Esophagus muscularis mucosa (tissue), 4 donors: ENCODE data around the gene RCBTB1. TPM values are rescaled to one million over a fixed set of nuclear protein-coding genes. Genes with fewer than 3 reads are reported as not detected.

ENCODE experiments used
- DNase-seq: peaks from one replicate; pipeline ENCODE4 v3.0.0-alpha.2; 2017; ENCODE audit errors: extremely low spot score
- H3K27ac ChIP-seq, 4 donors: fragments of 200-600 bp; sonication (generic); replicated peaks in 1 of 4; 1 replicate in 3 of 4; 2 replicates in 1 of 4; pipeline ENCODE4 v1.5.1; 2016 to 2019; ENCODE audit warnings: mild to moderate bottlenecking in 1 of 4
- H3K27me3 ChIP-seq, 4 donors: fragments of 200-600 bp; sonication (generic); one replicate each; pipeline versions ENCODE4 v1.5.1 to v1.6.0; 2016 to 2019
- H3K36me3 ChIP-seq, 4 donors: fragments of 200-600 bp; sonication (generic); one replicate each; pipeline ENCODE4 v1.5.1; 2016 to 2019
- H3K4me1 ChIP-seq, 4 donors: fragments of 200-600 bp; sonication (generic); one replicate each; pipeline ENCODE4 v1.5.1; 2016 to 2019
- H3K4me3 ChIP-seq, 4 donors: fragments of 200-600 bp; sonication (generic); 1 replicate in 2 of 4; 2 replicates in 2 of 4; pipeline ENCODE4 v1.5.1; 2016 to 2019; ENCODE audit warnings: mild to moderate bottlenecking in 4 of 4, moderate library complexity in 1 of 4
- H3K9me3 ChIP-seq, 4 donors: fragments of 200-600 bp; sonication (generic); 1 replicate in 3 of 4; 2 replicates in 1 of 4; pipeline ENCODE4 v1.5.1; 2016 to 2019
- EP300 ChIP-seq: sonication (generic); formaldehyde crosslinking; IDR thresholded peaks from one replicate; pipeline ENCODE4 v1.6.1; 2017; ENCODE audit warnings: antibody characterized with exemption
- POLR2A ChIP-seq: fragments of 450-650 bp; IDR thresholded peaks from one replicate; pipeline ENCODE4 v1.6.1; 2017; ENCODE audit warnings: antibody characterized with exemption, moderate library complexity, mild to moderate bottlenecking, low read depth
- POLR2AphosphoS5 ChIP-seq, 2 donors: sonication (generic); formaldehyde crosslinking; IDR thresholded peaks; one replicate each; pipeline ENCODE4 v1.6.1; 2017; ENCODE audit warnings: antibody characterized with exemption in 2 of 2
- WGBS: methylation state at CpG from one replicate; pipeline ENCODE4 v1.1.5; 2018; 5-methylcytosine and 5-hydroxymethylcytosine counted together
- intact Hi-C: fragments of 100-400 bp; cut with DNase I; formaldehyde crosslinking; loops from one replicate; pipeline ENCODE4 v1.15.1; 2023
- total RNA-seq, 4 donors: library from RNA; depleted of rRNA; stranded (reverse); fragments of >200 nt; gene quantifications; one replicate each; pipeline versions ENCODE4 v1.1.0 to v1.2.1, GENCODE V29; 2016
- TF ChIP-seq, protein P1 (sequence below), 3 experiments: fragments of 200-600 bp in 2 of 3; fragments of 450-650 bp in 1 of 3; sonication (generic) in 2 of 3; IDR thresholded peaks; one replicate each; pipeline ENCODE4 v1.5.1; 2017 to 2019; ENCODE audit warnings: antibody characterized with exemption in 3 of 3, mild to moderate bottlenecking in 2 of 3, moderate library complexity in 1 of 3

Gene RCBTB1
- total RNA-seq, 4 donors from 2014 or later, result 11.1 to 14.7 (median 12.3) TPM

DNA sequence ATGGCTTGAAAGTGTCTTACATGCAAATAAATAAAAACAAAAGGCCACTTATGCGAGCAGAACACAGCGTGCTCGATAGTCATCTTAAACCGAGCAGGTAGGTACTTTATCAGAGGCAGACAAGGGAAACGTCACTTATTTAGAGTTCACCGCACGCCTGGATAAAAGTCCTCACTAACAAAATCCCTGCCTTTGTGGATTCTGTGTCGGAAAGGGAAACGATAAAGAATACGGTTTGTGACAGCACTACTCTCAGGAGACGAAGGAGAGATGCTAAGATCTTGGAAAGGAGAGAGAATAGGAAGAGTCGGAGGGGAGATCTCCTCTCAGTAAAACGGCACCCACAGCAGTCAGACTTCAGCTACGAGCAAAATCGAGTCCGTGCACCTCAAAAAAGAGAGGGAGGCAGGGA is 581 bp downstream of the RCBTB1 start:
- Histone ChIP-seq H3K27me3 (no peaks in the 10 kb centered on the region), H3K36me3 (peaks cover 0 to 30% (median 8%) of the 10 kb centered on the region in 4 donors), H3K4me1 (peaks cover 14 to 27% (median 25%) of the 10 kb centered on the region in 4 donors), H3K27ac (peak overlapping the region; percentile 85 to 88 (median 88)), H3K9me3 (no peaks in the 10 kb centered on the region), H3K4me3 (peak overlapping the region; percentile 80 to 99 (median 92))
- no peak for DNase-seq
- no peak for TF ChIP-seq EP300
- TF ChIP-seq POLR2AphosphoS5 (IDR thresholded peaks at IDR 0.05), result no peak
- no peak for TF ChIP-seq POLR2A
- TF ChIP-seq, protein P1, sequence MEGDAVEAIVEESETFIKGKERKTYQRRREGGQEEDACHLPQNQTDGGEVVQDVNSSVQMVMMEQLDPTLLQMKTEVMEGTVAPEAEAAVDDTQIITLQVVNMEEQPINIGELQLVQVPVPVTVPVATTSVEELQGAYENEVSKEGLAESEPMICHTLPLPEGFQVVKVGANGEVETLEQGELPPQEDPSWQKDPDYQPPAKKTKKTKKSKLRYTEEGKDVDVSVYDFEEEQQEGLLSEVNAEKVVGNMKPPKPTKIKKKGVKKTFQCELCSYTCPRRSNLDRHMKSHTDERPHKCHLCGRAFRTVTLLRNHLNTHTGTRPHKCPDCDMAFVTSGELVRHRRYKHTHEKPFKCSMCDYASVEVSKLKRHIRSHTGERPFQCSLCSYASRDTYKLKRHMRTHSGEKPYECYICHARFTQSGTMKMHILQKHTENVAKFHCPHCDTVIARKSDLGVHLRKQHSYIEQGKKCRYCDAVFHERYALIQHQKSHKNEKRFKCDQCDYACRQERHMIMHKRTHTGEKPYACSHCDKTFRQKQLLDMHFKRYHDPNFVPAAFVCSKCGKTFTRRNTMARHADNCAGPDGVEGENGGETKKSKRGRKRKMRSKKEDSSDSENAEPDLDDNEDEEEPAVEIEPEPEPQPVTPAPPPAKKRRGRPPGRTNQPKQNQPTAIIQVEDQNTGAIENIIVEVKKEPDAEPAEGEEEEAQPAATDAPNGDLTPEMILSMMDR (IDR thresholded peaks at IDR 0.05), result no peak
- intact Hi-C loops, result no loop called here
- WGBS, result under 1% methylated on average over 16 of the region's 16 CpGs

DNA sequence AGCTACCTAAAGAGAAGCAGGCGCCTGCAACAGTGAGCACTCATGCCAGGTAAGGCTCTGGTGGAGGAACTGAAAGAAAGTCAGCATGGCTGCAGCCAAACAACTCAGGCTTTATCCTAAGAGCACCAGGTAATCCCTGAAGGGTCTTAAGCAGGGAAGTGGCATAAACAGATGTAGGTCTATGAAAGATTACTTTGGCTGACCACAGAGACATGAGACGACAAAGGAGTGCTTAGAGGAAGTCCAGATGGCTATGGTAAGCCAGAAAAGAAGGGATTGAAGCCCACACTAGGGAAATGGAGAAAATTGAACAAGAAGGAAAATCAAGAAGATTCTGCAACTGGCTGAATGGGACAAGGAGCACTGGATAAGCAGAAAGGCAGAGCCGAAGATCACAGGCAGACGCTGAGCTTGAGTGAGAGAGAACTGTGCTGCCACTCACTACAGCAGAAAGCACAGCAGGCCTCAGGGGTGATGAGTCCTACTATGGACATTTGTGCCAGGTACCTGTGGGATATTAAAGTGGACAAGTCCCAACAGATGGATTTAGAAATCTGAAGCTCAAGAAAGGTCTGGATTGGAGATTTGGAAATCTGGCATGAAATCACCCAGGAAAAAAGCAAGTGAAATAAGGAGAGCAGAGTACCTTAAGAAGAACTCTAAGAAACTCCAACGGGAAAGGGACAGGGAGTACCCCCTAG is 4.2 kb downstream of the RCBTB1 start:
- H3K36me3 ChIP-seq, result peaks cover 0 to 38% (median 13%) of the 10 kb centered on the region in 4 donors
- WGBS, result 76% methylated on average over 5 of the region's 5 CpGs
- H3K4me3 ChIP-seq, result no peak overlapping the region
- peaks cover 12 to 30% (median 21%) of the 10 kb centered on the region in 4 donors for H3K4me1 ChIP-seq
- no peak overlapping the region for H3K27ac ChIP-seq
- no peaks in the 10 kb centered on the region for H3K9me3 ChIP-seq
- TF ChIP-seq EP300 (no peak), POLR2A (no peak), POLR2AphosphoS5 (IDR thresholded peaks at IDR 0.05) (no peak)
- TF ChIP-seq, protein P1 (IDR thresholded peaks at IDR 0.05), result no peak
- DNase-seq, result no peak
- intact Hi-C loops, result no loop called here
- no peaks in the 10 kb centered on the region for H3K27me3 ChIP-seq

DNA sequence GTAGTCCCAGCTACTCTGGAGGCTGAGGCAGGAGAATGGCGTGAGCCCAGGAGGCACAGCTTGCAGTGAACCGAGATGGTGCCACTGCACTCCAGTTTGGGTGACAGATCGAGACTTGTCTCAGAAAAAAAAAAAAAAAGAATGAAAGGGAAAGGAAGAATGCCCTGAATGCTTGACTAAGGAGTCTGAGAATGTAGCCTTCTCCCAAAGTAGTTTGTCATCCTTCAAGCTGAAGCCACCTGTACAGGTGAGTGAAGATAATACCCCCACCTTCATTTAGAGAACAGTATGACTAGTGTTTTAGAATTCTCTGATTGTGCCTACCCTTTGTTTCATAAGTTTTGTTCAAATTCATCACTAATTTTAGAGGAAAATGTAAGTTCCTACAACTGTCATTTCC is 5.9 kb downstream of the RCBTB1 start:
- intact Hi-C loops, result no loop called here
- Histone ChIP-seq H3K9me3 (no peaks in the 10 kb centered on the region), H3K4me1 (peaks cover 6 to 23% (median 13%) of the 10 kb centered on the region in 4 donors), H3K4me3 (no peak overlapping the region), H3K36me3 (peaks cover 0 to 38% (median 13%) of the 10 kb centered on the region in 4 donors), H3K27ac (no peak overlapping the region), H3K27me3 (no peaks in the 10 kb centered on the region)
- WGBS, result 85% methylated on average over 3 of the region's 3 CpGs
- TF ChIP-seq POLR2AphosphoS5 (IDR thresholded peaks at IDR 0.05) (no peak), EP300 (no peak), POLR2A (no peak)
- TF ChIP-seq, protein P1 (IDR thresholded peaks at IDR 0.05), result no peak
- no peak for DNase-seq

DNA sequence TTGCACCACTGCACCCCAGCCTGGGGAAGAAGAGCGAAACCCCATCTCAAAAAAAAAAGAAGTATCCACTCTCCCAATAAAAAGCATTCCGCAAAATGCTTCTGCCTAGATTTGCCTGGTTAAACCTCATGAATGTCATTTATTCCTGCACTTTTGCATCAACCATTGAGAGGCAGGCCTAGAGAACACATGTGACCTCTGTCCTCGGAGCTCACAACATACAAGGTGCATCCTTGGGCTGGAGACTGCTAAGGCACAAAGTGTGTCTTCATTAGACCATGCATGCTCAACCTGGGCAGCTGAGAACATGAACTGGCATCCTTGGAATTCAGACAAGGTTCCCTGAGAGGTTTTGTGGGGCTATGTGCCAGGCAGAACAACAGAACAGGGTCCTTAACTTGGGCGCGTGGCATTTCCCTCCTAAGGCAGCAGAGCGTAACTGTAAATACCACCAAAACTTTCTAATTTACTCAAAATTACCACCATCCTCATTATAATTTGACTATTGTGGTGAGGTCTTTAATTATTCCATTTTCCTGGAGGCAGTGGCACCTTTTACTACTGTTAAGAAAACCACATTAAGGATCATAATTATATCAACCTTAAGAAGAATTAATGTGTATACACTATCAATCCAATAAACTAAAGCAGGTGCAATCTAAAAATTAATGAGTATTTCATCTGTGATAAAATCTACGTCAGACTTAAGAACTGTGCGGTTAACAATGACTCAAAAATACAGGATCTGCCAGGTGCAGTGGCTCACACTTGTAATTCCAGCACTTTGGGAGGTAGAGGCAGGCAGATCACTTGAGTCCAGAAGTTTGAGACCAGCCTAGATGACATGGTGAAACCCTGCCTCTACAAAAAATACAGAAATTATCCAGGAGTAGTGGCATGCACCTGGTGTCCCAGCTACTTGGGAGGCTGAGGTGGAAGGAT is 13.8 kb downstream of the RCBTB1 start:
- intact Hi-C loops, result no loop called here
- no peak for TF ChIP-seq EP300
- TF ChIP-seq POLR2A, result no peak
- TF ChIP-seq, protein P1 (IDR thresholded peaks at IDR 0.05), result no peak
- TF ChIP-seq POLR2AphosphoS5 (IDR thresholded peaks at IDR 0.05), result no peak
- Histone ChIP-seq H3K9me3 (no peaks in the 10 kb centered on the region), H3K36me3 (peaks cover under 1 to 7% (median 5%) of the 10 kb centered on the region in 4 donors), H3K27ac (no peak overlapping the region), H3K27me3 (no peaks in the 10 kb centered on the region), H3K4me1 (peaks cover 0 to 5% (median 2%) of the 10 kb centered on the region in 4 donors), H3K4me3 (no peak overlapping the region)
- 91% methylated on average over 8 of the region's 8 CpGs for WGBS
- DNase-seq, result no peak
